Measurements from ENCODE around the gene DIAPH2.

Gene DIAPH2

DNA sequence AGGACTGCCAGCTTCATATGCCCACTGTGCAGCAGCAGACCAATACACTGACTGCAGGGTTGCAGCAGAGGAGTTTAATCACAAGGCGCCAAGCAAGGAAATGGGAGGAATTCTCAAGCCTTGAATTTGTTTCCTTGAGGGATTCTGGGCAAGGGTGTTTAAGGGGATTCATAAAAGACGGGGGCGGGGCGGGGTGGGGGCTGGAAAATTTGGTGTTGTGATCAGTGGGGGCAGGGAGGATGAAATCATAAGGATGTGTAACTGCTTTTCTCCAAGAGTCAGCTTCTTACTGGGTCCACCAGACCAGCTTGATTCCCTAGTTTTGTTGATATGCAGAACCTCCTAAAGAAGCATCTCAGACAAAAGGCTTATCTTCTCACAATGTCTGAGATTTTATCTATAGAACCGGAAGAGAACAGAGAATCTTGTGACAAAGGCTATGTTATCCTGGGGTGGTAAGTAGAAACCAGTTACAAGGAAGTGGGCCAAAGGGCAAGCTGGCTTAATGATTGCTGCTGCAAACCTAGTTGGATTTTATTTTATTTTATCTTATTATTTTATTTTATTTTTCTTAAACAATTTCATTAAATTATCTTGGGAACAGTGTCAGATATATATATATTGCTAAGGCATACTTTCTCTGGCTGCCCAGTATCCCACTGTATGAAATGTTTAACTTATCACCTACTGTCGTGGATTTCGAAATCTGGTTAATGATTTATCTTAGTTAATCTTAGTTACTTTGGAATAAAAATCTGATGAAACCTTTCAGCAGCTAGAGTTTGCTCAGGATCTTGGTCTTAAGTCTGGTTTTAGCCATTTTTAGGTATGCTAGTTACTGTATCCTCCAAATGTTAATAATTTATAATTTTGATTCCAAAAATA lies 475.5 kb downstream of the DIAPH2 start:
- no peak for DNase-seq (ENCODE audit: low spot score)

DNA sequence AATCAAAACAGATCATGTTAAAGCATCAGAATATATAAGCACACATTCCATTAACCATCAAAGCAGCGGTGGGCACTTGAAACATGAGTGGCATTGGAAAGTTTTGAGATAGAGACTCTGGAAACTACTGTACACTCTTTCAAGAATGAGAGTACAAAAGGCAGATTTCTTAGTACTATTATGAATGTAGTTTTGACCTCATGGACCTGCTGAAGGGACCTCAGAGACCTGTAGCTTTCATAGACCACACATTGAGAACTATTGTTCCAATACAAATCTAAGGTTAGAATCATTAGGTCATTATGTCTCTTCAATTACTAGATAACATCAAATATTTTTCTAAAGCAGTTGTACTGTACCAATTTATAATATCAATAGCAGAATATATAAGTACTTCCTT lies 482.7 kb downstream of the DIAPH2 start:
- no peak for DNase-seq (ENCODE audit: low spot score)
- TF ChIP-seq, protein P1, sequence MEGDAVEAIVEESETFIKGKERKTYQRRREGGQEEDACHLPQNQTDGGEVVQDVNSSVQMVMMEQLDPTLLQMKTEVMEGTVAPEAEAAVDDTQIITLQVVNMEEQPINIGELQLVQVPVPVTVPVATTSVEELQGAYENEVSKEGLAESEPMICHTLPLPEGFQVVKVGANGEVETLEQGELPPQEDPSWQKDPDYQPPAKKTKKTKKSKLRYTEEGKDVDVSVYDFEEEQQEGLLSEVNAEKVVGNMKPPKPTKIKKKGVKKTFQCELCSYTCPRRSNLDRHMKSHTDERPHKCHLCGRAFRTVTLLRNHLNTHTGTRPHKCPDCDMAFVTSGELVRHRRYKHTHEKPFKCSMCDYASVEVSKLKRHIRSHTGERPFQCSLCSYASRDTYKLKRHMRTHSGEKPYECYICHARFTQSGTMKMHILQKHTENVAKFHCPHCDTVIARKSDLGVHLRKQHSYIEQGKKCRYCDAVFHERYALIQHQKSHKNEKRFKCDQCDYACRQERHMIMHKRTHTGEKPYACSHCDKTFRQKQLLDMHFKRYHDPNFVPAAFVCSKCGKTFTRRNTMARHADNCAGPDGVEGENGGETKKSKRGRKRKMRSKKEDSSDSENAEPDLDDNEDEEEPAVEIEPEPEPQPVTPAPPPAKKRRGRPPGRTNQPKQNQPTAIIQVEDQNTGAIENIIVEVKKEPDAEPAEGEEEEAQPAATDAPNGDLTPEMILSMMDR (IDR thresholded peaks at IDR 0.05; ENCODE audit: extremely low read depth, missing control alignments) = no peak

More for the DNA sequence above, 475.5 kb downstream of the DIAPH2 start:
- TF ChIP-seq, protein P1 (IDR thresholded peaks at IDR 0.05; ENCODE audit: extremely low read depth, missing control alignments) = no peak

DNA sequence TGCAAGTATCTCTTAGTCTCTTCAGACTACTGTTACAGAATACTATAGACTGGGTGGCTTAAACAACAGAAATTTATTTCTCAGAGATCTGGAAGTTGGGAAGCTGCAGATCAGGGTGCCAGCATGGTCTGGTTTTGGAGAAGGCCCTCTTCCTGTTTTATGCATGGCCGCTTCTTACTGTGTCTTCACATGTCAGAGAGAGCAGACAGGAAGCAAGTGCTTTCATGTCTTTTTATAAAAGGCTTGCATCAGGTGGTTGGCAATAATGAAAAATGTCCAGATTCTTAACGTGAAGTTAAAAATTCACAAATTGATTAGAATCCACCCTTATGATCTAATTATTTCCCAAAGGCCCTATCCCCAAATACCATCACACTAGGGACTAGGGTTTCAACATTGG lies 484.0 kb downstream of the DIAPH2 start:
- TF ChIP-seq, protein P1 (IDR thresholded peaks at IDR 0.05; ENCODE audit: extremely low read depth, missing control alignments) = no peak
- peak; percentile 2 for DNase-seq (ENCODE audit: low spot score)

DNA sequence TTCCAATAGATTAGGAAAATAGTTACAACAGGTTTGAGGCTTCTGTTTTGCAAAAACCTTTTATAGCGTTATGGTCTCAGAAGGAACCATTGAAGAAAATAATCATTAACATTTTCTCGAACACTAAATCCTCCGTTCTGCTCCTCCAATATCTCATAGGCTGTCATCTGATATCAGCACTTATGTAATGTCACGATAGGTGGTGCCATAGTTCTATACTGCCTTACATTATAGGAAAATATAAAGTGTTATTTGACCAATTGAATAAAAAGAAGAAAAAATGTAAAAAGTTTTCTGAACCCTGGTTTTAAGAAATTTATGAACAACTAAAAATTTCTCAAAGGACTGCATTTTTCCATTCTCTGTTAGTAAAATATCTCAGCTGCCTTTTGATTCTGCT lies 490.5 kb downstream of the DIAPH2 start:
- DNase-seq (ENCODE audit: low spot score) = no peak
- TF ChIP-seq, protein P1 (IDR thresholded peaks at IDR 0.05; ENCODE audit: extremely low read depth, missing control alignments) = no peak

DNA sequence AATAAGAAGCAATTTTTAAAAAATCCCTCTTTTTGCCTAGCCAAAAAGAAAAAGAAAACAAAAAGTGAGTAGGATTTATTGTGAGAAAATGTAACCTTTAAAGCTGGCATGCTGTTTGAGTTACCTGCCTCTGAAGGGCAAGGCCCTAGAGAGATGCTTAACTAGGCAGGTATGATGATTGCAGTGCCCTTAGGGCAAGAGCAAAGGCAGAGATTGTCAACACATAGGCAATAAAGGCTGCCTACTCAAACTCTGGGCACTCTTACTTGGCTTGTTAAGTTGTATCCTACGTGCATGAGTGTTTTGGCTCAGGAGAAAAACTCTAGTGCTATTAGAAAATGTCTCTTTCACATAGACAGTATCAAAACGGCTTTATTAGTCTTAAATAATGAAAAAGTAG lies 505.0 kb downstream of the DIAPH2 start:
- TF ChIP-seq, protein P1 (IDR thresholded peaks at IDR 0.05; ENCODE audit: extremely low read depth, missing control alignments) = no peak
- DNase-seq (ENCODE audit: low spot score) = no peak

DNA sequence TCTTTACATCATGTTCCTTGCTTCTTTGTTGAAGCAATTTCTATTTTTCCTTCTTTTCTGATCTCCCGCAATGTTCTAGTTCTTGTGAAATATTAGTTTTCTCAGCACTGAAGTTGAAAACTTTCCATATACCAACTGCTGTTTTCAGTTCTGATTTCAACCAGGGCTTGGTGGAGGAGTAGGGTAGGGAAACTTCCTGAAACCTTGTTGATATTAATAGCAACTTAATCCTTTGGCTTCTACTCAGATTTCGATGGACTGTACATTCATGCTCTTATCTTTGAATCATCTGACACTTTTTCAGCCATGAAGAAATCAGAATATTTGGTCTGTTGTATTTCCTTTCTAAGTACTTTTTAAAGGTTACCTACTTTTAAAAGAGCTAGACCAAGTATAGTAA lies 514.9 kb downstream of the DIAPH2 start:
- DNase-seq (ENCODE audit: low spot score) = no peak
- TF ChIP-seq, protein P1 (IDR thresholded peaks at IDR 0.05; ENCODE audit: extremely low read depth, missing control alignments) = no peak

DNA sequence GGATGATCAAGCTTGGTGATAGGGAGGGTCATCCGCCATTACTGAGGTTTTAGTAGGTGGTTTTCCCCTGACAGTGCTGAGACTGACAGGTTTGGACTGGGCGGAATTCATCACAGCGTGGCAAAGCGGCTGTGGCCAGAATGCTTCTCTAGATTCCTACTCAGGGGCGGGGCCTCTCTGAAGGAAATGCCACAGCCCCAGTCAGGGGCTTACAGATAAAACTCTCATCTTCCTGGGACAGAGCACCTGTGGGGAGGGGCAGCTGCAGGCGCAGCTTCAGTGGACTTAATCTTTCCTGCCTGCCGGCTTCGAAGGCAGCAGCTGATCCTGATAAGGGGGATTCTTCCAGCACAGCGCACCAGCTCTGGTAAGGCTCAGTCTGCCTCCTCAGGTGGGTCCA lies 515.8 kb downstream of the DIAPH2 start:
- TF ChIP-seq, protein P1 (IDR thresholded peaks at IDR 0.05; ENCODE audit: extremely low read depth, missing control alignments) = no peak

More for the DNA sequence above, 515.8 kb downstream of the DIAPH2 start:
- no peak for DNase-seq (ENCODE audit: low spot score)

All from GM20000 (cell line).